Activated CD8-positive, alpha-beta memory T cell treated with anti-CD3 and anti-CD28 coated beads for 48 hours (primary cell): ENCODE results near the gene PACC1.
A peak's percentile ranks its signal among the peaks of the same experiment; 100 is the strongest.

Source experiments
- DNase-seq, 3 experiments: peaks; one replicate each; pipeline ENCODE4 v3.0.0-alpha.2; 2020; ENCODE audit warnings: low read depth in 2 of 3, low spot score in 2 of 3

Gene PACC1

DNA sequence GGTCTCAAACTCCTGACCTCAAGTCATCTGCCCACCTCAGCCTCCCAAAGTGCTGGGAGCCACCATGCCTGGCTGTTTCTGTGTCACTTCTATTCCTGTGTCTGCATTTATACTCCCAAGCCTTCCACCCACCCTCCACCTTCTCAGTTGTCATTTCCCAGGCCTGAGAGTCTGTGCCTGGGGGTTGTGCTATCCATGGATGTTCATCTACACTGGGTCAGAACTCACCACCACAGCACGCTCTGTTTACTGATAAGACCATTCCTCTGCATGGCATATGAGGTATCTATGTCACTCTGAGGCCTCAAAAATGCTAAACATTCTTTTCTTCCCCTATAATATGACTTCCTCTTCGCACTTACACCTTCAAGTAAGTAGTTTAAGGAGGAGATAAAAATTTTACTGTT lies 24.1 kb upstream of the PACC1 start:
- no peak for DNase-seq

DNA sequence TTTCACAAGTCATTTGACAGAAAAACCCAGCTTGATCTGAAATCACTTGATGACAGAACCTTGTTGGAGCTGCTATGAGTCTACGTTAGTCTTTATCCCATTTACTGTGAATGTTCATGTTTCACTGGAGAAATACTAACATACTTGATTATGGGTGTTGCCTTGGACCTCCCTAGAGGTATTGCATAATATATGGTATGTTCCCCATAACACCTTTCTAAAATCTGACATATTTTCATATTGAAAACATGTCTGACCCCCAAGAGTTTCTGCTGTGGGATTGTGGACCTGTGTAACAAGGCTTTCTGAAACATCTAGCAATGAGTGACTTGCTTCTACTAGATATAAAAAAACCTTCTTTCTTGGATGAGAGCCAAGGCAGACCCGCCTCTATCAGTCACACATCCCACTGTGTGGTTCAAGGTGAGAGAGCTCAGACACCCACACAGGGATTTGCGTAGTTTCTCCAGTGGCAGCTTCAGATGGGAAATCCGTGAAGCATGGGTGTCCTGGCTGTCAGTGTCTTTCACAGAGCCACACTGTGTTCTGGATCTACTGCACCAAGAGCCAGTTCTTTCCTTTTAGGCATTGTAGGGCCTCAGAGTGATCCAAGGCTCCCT lies 22.6 kb upstream of the PACC1 start:
- no peak for DNase-seq

DNA sequence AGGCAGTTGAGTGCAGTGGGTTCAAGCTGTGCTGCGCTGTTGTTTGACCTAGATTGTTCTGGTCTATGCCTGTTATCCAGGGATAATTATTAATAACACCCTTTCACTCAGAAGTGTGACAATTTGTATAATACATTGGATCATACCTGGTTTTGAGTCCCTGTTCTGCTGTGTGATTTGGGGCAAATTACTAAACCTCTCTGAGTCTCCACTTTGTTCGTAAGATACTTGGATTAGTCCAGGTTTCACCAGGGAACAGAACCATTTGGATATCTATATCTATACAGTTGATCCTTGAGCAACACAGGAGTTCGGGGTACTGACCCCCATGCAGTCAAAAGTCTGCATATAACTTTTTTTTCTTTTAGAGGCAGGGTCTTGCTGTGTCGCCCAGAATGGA lies 20.3 kb upstream of the PACC1 start:
- DNase-seq, result no peak

GRCh38 chr1:212433577-212434462 lies 19.1 kb upstream of the PACC1 start:
- no peak for DNase-seq

DNA sequence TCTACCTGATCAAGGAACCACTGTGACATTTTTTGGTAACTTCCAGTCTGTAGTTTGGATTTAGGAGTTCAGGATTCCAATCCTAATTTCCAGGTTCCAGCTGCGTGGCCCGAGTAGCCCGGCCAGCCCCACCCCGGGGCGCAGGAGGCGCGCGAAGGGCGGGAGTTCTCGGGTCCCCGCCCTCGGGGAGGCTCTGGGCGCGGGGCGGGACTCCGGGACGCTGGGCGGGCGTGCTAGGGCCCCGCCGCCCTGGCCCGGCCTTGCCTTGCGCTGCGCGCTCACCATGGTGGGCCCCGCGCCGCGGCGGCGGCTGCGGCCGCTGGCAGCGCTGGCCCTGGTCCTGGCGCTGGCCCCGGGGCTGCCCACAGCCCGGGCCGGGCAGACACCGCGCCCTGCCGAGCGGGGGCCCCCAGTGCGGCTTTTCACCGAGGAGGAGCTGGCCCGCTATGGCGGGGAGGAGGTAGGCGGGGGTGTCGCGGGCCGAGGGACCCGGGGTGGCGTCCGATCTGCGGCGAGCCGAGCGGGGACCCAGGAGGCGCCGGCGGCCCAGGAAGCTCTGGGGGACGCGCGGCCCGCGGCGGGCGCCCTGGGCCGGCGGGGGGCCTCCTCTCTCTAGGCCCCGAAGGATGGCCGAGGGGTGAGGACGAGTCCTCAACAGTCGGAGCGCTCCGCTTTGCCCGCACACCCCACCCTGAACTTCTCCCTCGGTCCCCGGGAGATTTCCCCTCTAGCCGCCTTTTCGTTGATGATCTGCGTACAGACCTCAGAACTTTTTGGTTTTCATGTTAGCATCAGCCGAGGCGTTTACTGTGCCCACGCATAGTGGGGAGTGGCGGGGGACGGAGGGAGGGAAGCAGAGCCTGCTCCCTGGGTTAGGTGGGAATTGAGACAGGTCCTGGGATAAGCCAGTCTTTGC lies 18.2 kb upstream of the PACC1 start, which contains the start of gene NENF:
TSS of gene NENF (plus strand) at position 260 of the 916 bp plus-strand sequence. CDS start at position 284, 24 bp downstream.
- DNase-seq, result peak; percentile 49 to 66 (median 54)

DNA sequence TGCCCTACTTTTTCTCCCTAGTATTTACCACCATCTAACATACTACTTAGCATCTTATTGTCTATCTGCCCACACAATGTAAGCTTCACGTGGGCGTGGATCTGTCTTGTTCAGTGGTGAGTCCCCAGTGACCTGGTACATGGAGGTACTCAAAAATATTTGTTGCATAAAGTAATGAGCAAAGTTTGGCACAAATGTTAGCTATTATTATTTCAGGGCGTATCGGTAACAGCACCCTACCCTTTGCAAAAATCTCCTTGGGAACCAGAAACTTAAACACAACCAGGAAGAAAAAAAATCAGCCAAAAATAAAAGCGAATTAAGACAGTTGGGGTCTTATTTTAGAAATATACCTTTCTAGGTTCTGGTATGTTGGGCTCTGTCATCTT lies 17.6 kb upstream of the PACC1 start:
- DNase-seq, result no peak

DNA sequence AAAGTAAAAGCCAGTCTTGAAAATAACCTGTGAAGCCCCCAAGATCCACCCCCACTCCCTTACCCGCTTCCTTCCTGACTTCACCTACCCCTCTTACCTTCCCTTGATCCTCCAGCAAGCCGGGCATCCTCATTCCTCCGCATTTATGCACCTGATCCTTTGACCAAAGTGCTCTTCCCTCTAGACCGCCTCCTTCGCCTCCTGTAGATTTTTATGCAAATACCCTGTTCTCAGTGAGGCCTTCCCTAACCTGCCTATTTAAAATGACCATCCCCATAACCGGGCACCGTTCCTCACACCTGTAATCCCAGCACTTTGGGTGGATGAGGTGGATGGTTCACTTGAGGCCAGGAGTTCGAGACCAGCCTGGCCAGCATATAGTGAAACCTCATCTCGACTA lies 17.0 kb upstream of the PACC1 start:
- DNase-seq, result no peak

GRCh38 chr1:212430955-212431394 lies 16.3 kb upstream of the PACC1 start:
- no peak for DNase-seq

- no peak for DNase-seq
These were observed 15.7 kb upstream of the PACC1 start for GRCh38 chr1:212430416-212430815.

DNA sequence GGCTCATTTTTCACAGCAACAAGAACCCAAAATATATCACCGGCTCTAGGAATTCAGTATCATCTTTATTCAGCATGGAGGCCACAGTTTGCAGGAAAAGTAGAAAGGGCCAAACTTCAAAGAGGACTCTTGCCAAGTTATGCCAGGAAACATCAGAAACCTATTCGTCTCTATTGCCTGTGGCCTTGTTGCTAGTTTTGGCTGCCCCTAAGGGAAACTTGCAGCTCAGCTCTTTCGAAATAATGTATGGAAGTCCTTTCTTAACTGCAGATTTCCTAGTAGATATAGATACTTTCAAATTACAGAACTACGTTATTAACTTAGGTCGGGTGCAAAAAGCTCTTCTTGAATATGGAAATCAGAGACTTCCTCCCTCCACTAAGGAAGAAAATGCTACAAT lies 13.8 kb upstream of the PACC1 start:
- no peak for DNase-seq

- no peak for DNase-seq
These were observed 9.2 kb upstream of the PACC1 start for GRCh38 chr1:212423879-212424278.

DNA sequence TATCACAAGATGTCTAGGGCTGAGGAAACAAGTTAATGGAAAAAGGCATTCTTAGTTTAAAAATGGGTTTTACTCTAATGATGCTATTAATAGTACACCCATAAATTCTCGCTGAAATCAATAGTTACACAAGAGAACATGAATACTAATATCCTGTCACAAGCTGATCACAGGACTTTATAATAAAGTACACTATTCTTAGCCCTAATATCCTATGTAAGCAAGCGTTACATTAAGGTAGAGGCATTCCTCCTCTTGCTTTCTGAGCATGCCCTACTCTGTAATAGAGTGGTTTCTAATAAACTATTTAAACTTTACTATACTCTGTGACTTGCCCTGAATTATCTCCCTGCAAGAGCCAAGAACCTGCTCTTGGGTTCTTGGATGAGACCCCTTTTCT lies 6.5 kb upstream of the PACC1 start:
- no peak for DNase-seq

DNA sequence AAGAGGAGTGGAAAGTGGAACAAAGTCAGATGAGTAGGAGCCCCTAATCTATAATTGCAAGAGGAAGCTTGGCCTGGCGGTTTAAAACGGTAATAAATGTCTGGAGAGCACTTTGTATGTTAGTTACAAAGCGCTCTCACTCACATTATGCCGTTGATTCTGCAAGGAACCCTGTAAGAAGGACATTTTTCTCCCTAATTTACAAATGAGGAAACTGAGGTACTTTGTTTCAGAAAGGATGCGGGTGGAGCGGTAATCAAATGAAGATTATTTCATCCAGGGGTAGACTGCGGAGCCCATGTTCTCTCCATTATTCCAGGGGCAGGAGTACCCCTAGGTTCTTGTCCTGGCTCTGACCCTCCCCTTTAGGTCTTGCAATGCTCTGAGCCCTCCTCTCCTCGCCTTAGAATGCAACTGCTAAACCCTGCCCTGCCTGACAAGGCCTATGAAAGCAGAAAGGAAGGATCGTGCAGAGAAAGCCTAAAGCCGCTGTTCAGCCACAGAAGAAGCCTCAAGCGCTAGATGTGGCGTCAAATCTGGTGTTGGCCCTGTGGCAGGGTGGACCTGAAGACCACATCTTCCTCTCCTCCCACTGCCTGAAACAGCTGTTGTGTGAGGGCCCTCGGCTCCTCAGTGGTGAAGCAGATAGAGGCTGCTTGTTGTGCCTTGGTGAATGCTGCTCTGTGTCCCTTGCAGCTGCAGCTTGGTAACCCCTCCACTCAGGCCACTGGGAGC lies 588 bp upstream of the PACC1 start:
- no peak for DNase-seq

DNA sequence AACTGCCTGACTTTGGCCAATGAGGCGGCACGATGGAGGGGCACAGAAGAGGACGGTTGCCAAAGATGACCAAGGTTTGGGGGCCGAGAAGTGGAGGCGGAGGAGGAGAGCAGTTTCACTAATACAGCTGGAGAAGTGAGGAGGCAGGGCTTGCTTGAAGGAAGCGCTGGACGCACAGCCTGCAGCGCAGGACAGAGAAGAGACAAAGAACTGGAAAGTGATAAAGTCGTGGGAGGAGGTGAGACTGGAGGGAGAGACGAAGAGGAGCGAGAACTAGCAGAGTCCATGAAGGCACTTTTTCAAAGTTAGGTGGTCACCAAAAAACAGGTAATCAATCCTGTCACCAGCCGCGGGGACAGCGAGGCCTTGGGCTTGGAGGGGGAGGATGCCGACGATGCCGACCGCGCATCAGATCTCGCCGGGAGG lies 771 bp downstream of the PACC1 start:
- DNase-seq, result no peak

DNA sequence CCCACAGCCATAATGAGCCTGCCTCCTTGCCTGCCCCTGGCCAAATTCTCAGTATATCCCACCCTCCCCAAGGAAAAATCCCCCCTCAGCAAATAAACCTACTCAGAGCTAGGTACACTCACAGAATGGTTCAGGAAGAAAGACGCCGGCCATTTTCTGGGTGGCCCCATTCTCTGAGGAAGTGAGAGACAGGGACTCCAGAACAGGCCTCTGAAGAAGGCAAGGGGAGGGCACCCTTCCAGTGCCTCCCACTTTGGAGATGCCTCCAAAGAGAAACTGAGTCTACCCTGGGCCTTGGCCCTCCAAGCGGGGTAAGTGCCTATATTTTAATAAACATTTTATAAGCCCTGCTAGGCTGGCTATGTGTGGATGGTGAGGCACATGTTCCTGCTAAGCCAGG lies 2.3 kb downstream of the PACC1 start:
- no peak for DNase-seq

- no peak for DNase-seq
These were observed 4.4 kb downstream of the PACC1 start for GRCh38 chr1:212410231-212410820.

- DNase-seq, result no peak
These were observed 11.9 kb downstream of the PACC1 start for GRCh38 chr1:212402666-212403321.

DNA sequence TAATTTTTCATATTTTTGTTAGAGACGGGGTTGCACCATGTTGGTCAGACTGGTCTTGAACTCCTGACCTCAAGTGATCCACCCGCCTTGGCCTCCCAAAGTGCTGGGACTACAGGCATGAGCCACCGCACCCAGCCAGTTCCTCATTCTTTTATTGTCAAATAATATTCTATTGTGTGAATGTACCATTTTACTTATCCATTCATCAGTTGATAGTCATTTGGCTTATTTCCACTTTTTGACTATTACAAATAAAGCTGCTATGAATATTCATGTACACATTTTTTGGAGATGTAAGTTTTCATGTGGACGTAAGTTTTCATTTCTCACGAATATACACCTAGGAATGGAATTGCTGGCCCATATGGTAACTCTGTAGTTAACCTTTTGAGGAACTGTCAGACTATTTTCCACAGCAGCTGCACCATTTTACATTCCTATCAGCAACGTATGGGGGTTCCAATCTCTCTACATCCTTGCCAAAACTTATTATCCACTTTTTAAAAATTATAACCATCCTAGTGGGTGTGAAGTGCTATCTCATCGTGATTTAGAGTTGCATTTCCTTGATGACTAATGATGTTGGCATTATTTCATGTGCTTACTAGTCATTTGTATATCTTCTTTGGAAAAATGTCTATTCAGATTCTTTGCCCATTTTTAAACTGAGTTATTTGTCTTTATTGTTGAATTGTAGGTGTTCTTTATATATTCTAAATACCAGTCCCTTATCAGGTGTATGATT lies 12.7 kb downstream of the PACC1 start:
- DNase-seq, result no peak

DNA sequence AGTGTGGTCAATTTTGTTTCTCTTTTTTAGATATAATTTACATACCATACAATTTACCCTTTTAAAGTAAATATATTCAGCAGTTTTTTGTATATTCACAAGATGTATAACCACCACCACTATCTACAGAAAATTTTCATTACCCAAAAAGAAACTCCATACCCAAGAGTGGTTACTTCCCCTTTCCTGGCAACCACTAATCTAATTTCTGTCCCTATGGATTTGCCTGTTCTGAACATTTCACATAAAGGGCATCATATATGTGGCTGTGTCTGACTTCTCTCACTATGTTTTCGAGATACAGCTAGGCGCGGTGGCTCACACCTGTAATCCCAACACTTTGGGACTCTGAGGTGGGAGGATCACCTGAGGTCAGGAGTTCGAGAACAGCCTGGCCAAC lies 13.6 kb downstream of the PACC1 start:
- DNase-seq, result no peak
